Measurements from ENCODE around the gene ADGRD2. TPM values are rescaled to one million over a fixed set of nuclear protein-coding genes. Genes with fewer than 3 reads are reported as not detected.

Gene ADGRD2
- total and polyA plus RNA-seq, 9 donors, result not detected

GRCh38 chr9:124502711-124503702 lies 52.8 kb downstream of the ADGRD2 start:
- no peaks in the 10 kb centered on the region for H3K27me3 ChIP-seq
- 81 to 90% (median 86%) methylated on average over 89 to 96 of the region's 96 CpGs for WGBS, 3 donors
- peaks cover 17% of the 10 kb centered on the region for H3K4me1 ChIP-seq (ENCODE audit: insufficient read depth)
- TF ChIP-seq EP300 (IDR thresholded peaks at IDR 0.05) (no peak), CTCF (IDR thresholded peaks at IDR 0.05) (no peak)
- intact Hi-C loops (cut with DNase I), result no loop called here
- no peaks in the 10 kb centered on the region for H3K9me3 ChIP-seq
- peak in 3 of 5 donors; percentile 23 to 43 (median 29) for DNase-seq
- H3K36me3 ChIP-seq, result no peaks in the 10 kb centered on the region
- no peak overlapping the region for H3K4me3 ChIP-seq
- H3K27ac ChIP-seq, result no peak overlapping the region

- Histone ChIP-seq H3K4me3 (peak overlapping the region; percentile 19), H3K9me3 (no peaks in the 10 kb centered on the region), H3K27me3 (no peaks in the 10 kb centered on the region), H3K36me3 (no peaks in the 10 kb centered on the region), H3K27ac (peak overlapping the region in 1 of 2 donors; percentile 51), H3K4me1 (ENCODE audit: insufficient read depth) (peaks cover 17% of the 10 kb centered on the region)
- TF ChIP-seq POLR2A (IDR thresholded peaks at IDR 0.05) (no peak), EP300 (IDR thresholded peaks at IDR 0.05) (no peak), CTCF (IDR thresholded peaks at IDR 0.05) (no peak)
- intact Hi-C loops (cut with DNase I), result no loop called here
- WGBS, 3 donors, result 21 to 48% (median 23%) methylated on average over 49 to 76 of the region's 76 CpGs
- peak in 2 of 5 donors; percentile 11 to 26 for DNase-seq
Measured at GRCh38 chr9:124503713-124504529, 53.7 kb downstream of the ADGRD2 start.

GRCh38 chr9:124504530-124505005 lies 54.3 kb downstream of the ADGRD2 start:
- Histone ChIP-seq H3K27me3 (no peaks in the 10 kb centered on the region), H3K4me1 (ENCODE audit: insufficient read depth) (peaks cover 17% of the 10 kb centered on the region), H3K36me3 (no peaks in the 10 kb centered on the region), H3K9me3 (no peaks in the 10 kb centered on the region), H3K4me3 (peak overlapping the region; percentile 26), H3K27ac (peak overlapping the region in 1 of 2 donors; percentile 51)
- intact Hi-C loops (cut with DNase I), result no loop called here
- DNase-seq, result peak in 1 of 5 donors; percentile 41
- TF ChIP-seq EP300 (IDR thresholded peaks at IDR 0.05) (no peak), POLR2A (IDR thresholded peaks at IDR 0.05) (no peak), CTCF (IDR thresholded peaks at IDR 0.05) (no peak)
- 0 to 1% (median 0%) methylated on average over 1 to 81 of the region's 81 CpGs for WGBS, 3 donors
